Measurements from ENCODE around the gene ENTR1. TPM values are rescaled to one million over a fixed set of nuclear protein-coding genes. Genes with fewer than 3 reads are reported as not detected.

ENTR1 gene
- total and polyA plus RNA-seq, 10 of the 15 experiments (the other 5 are each of a cell fraction or from before 2014, with no cell fraction given): 8.2 to 96.4 (median 41.1) TPM

- TF ChIP-seq RAD51 (IDR thresholded peaks at IDR 0.05) (peak; percentile 52; the same call in 1 of the 2 replicates), NKRF (conservative IDR thresholded peaks at IDR 0.05) (no peak), ZNF24 (IDR thresholded peaks at IDR 0.05) (no peak), CREB1 (IDR thresholded peaks at IDR 0.05; ENCODE audit: low read depth) (no peak), SMC3 (IDR thresholded peaks at IDR 0.05; ENCODE audit: borderline replicate concordance, low read length) (no peak), CHD2 (IDR thresholded peaks at IDR 0.05; ENCODE audit: borderline replicate concordance, low read depth, low read length) (no peak), NFYA (IDR thresholded peaks at IDR 0.05; ENCODE audit: borderline replicate concordance, low read depth, low read length) (no peak), PAX8 (IDR thresholded peaks at IDR 0.05) (no peak), TBL1XR1 (IDR thresholded peaks at IDR 0.05; ENCODE audit: low read depth, low read length) (no peak), PML (IDR thresholded peaks at IDR 0.05; ENCODE audit: low read length) (no peak), SKIL (IDR thresholded peaks at IDR 0.05; ENCODE audit: low read depth, poor library complexity, severe bottlenecking) (no peak), STAT3 (IDR thresholded peaks at IDR 0.05; ENCODE audit: low read depth, low read length) (no peak), GABPA (IDR thresholded peaks at IDR 0.05; ENCODE audit: low read depth) (no peak), KAT2A (conservative IDR thresholded peaks at IDR 0.05; ENCODE audit: control insufficient read depth, low read depth, low read length) (no peak), JUND (IDR thresholded peaks at IDR 0.05; ENCODE audit: low read depth, low read length) (no peak), POLR2AphosphoS5 (IDR thresholded peaks at IDR 0.05; ENCODE audit: low read length) (0 out of 2 replicates have a peak, but pooled peaks have one; percentile 30), TCF12 (IDR thresholded peaks at IDR 0.05; ENCODE audit: low read depth, low read length) (no peak), RUNX3 (IDR thresholded peaks at IDR 0.05; ENCODE audit: low read length) (peak; percentile 95), YBX1 (IDR thresholded peaks at IDR 0.05) (no peak), MAX (IDR thresholded peaks at IDR 0.05; ENCODE audit: low read depth, low read length) (no peak), PBX3 (IDR thresholded peaks at IDR 0.05; ENCODE audit: insufficient replicate concordance, low read depth, low read length) (no peak), BHLHE40 (IDR thresholded peaks at IDR 0.05; ENCODE audit: borderline replicate concordance in 1 of 2, low read depth in 2 of 2, low read length in 1 of 2) (peak in 1 of 2 experiments; percentile 41; a peak in 2 of 4 replicates), ZNF622 (IDR thresholded peaks at IDR 0.05) (no peak), EZH2 (IDR thresholded peaks at IDR 0.05; ENCODE audit: borderline replicate concordance, control insufficient read depth, low read depth, low read length) (no peak), USF2 (IDR thresholded peaks at IDR 0.05; ENCODE audit: borderline replicate concordance, low read depth, low read length) (no peak; the same call in 1 of the 2 replicates), GATAD2B (conservative IDR thresholded peaks at IDR 0.05; ENCODE audit: low read depth) (no peak), BMI1 (IDR thresholded peaks at IDR 0.05; ENCODE audit: borderline replicate concordance) (no peak)
Observed at GRCh38 chr9:136385015-136385414, 25.4 kb downstream of the ENTR1 start (continued).

Data from GM12878 (cell line).